ENCODE results near the gene SPATA17. TPM values are rescaled to one million over a fixed set of nuclear protein-coding genes. Genes with fewer than 3 reads are reported as not detected.

The SPATA17 gene
- total and polyA plus RNA-seq, 8 donors, result 0.12 to 2.3 (median 1.5) TPM; not detected in 3

- no peak for TF ChIP-seq CTCF (IDR thresholded peaks at IDR 0.05)
- TF ChIP-seq POLR2AphosphoS5 (IDR thresholded peaks at IDR 0.05), result no peak
- TF ChIP-seq EP300 (IDR thresholded peaks at IDR 0.05), result no peak
- TF ChIP-seq POLR2A (IDR thresholded peaks at IDR 0.05), result no peak
- Histone ChIP-seq H3K4me3 (no peak overlapping the region), H3K9me3 (no peaks in the 10 kb centered on the region), H3K4me1 (no peaks in the 10 kb centered on the region), H3K27ac (no peak overlapping the region), H3K36me3 (no peaks in the 10 kb centered on the region), H3K27me3 (no peaks in the 10 kb centered on the region)
- intact Hi-C loops (cut with DNase I; ENCODE audit: low total_unique reads), result no loop called here
- DNase-seq, result no peak
- WGBS, 5 donors, result 90 to 95% (median 94%) methylated on average over 2 of the region's 2 CpGs
Measured at GRCh38 chr1:217871955-217872354, 240.8 kb downstream of the SPATA17 start.

DNA sequence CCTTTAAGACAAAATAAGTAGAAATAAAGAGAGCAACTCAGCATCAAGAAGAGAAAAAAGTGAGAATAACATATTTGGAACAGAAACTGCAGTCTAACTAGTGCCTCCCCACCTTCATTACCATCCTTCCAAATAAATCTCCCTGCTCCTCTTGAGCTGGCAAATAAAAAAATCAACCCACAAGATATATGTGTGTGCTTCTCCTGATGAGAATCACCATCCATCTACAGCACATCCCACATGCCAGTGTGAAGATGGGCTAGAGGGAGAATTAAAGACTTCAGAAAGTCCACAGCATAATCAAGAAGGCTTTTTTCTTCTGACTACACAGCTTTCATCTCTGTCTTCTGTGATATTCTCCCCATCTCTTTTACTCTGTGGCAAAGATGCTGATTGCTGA lies 244.1 kb downstream of the SPATA17 start:
- no peaks in the 10 kb centered on the region for H3K27me3 ChIP-seq
- no peaks in the 10 kb centered on the region for H3K4me1 ChIP-seq
- H3K36me3 ChIP-seq, result no peaks in the 10 kb centered on the region
- intact Hi-C loops (cut with DNase I; ENCODE audit: low total_unique reads), result no loop called here
- no peaks in the 10 kb centered on the region for H3K9me3 ChIP-seq
- no peak for TF ChIP-seq EP300 (IDR thresholded peaks at IDR 0.05)
- TF ChIP-seq CTCF (IDR thresholded peaks at IDR 0.05), result no peak
- no peak for TF ChIP-seq POLR2AphosphoS5 (IDR thresholded peaks at IDR 0.05)
- TF ChIP-seq POLR2A (IDR thresholded peaks at IDR 0.05), result no peak
- H3K27ac ChIP-seq, result no peak overlapping the region
- no peak for DNase-seq
- no peak overlapping the region for H3K4me3 ChIP-seq

DNA sequence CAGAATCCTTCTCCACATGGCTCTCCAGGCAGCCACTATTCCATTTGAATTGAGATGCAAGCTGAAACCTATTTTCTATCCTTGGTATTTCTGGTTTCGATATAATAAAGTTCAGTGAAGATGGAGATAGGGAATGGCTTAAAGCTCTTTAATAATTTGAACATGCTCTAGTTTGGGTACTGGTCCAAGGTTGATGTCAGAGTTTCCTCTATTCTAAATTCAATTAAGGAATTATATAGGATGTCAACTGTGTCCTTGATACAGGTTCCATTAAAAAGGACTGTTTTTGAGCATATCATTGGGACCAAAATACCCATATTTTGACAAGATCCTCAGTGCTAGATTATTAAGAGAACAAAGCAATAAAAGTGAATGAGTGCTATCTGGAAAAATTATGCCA lies 245.3 kb downstream of the SPATA17 start:
- TF ChIP-seq POLR2AphosphoS5 (IDR thresholded peaks at IDR 0.05) (no peak), POLR2A (IDR thresholded peaks at IDR 0.05) (no peak), EP300 (IDR thresholded peaks at IDR 0.05) (no peak)
- WGBS, 5 donors, result 82 to 93% (median 92%) methylated on average over 1 of the region's 1 CpG
- Histone ChIP-seq H3K4me3 (no peak overlapping the region), H3K9me3 (no peaks in the 10 kb centered on the region), H3K27ac (no peak overlapping the region), H3K27me3 (no peaks in the 10 kb centered on the region), H3K36me3 (no peaks in the 10 kb centered on the region), H3K4me1 (no peaks in the 10 kb centered on the region)
- DNase-seq, result no peak
- intact Hi-C loops (cut with DNase I; ENCODE audit: low total_unique reads), result no loop called here

DNA sequence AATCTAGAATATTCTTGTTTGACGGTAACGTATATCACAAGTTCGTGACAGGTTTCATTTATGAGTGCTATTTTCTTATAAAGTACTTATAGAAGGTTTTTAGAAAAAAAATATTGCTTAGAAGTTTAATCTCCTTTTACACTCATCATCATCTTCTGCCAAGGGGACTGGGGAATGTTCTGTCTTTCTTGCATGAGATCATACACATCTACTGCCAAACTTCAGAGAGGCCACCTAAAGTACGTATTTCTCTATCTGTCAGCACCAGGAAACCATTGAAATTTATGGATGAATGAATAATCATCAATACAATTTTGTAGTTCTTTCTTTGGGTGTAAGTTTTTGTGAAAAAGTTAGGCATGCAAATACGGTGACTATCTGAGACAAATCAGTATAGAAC lies 245.8 kb downstream of the SPATA17 start:
- Histone ChIP-seq H3K4me3 (no peak overlapping the region), H3K4me1 (no peaks in the 10 kb centered on the region), H3K27me3 (no peaks in the 10 kb centered on the region), H3K36me3 (no peaks in the 10 kb centered on the region), H3K9me3 (no peaks in the 10 kb centered on the region), H3K27ac (no peak overlapping the region)
- intact Hi-C loops (cut with DNase I; ENCODE audit: low total_unique reads), result no loop called here
- TF ChIP-seq POLR2A (IDR thresholded peaks at IDR 0.05) (no peak), POLR2AphosphoS5 (IDR thresholded peaks at IDR 0.05) (no peak), EP300 (IDR thresholded peaks at IDR 0.05) (no peak), CTCF (IDR thresholded peaks at IDR 0.05) (no peak)
- DNase-seq, result peak in 1 of 2 donors; percentile 7
- WGBS, 5 donors, result 74 to 87% (median 78%) methylated on average over 5 of the region's 5 CpGs

GRCh38 chr1:217881131-217881543 lies 250.0 kb downstream of the SPATA17 start:
- intact Hi-C loops (cut with DNase I; ENCODE audit: low total_unique reads), result no loop called here
- no peak for TF ChIP-seq POLR2A (IDR thresholded peaks at IDR 0.05)
- TF ChIP-seq POLR2AphosphoS5 (IDR thresholded peaks at IDR 0.05), result no peak
- no peak for TF ChIP-seq EP300 (IDR thresholded peaks at IDR 0.05)
- no peak overlapping the region for H3K27ac ChIP-seq

More at GRCh38 chr1:217881131-217881543, 250.0 kb downstream of the SPATA17 start:
- Histone ChIP-seq H3K9me3 (peaks cover 0 to 5% (median 0%) of the 10 kb centered on the region in 4 donors), H3K4me1 (no peaks in the 10 kb centered on the region), H3K36me3 (no peaks in the 10 kb centered on the region), H3K27me3 (no peaks in the 10 kb centered on the region), H3K4me3 (no peak overlapping the region)
- DNase-seq, result peak in 1 of 2 donors; percentile 18

All from stomach (tissue), 9 donors.